OCI-LY7 (cell line): Measurements from ENCODE around the gene RUFY2. TPM values are rescaled to one million over a fixed set of nuclear protein-coding genes. Genes with fewer than 3 reads are reported as not detected.
A peak's percentile ranks its signal among the peaks of the same experiment; 100 is the strongest.

Source experiments
- BruUV-seq: library from RNA; stranded (reverse); fragments of 400-500 nt; replicated peaks from 2 replicates; lab custom pipeline; 2021; lab: Mats Ljungman, UMichigan
- CTCF ChIA-PET: fragments of 300-600 bp; sonication (Branson Sonifier 250); formaldehyde crosslinking; loops from one replicate; lab custom pipeline; 2022; ENCODE audit warnings: antibody characterized with exemption; ENCODE audit not compliant: unreplicated experiment; lab: Charles Lee
- POLR2A ChIA-PET: fragments of 300-600 bp; sonication (Branson Sonifier 250); formaldehyde crosslinking; loops from one replicate; lab custom pipeline; 2022; ENCODE audit warnings: antibody characterized with exemption; lab: Charles Lee
- DNase-seq: peaks from one replicate; pipeline ENCODE4 v3.0.0-alpha.2; 2015; ENCODE audit warnings: low spot score
- H2AFZ ChIP-seq: fragments of 200-600 bp; sonication (generic), shearing (Covaris generic); 2 replicates; pipeline ENCODE4 v1.6.1; 2014; ENCODE audit warnings: mild to moderate bottlenecking, antibody characterized with exemption, low read length, moderate library complexity
- H3K27ac ChIP-seq: fragments of 200-600 bp; sonication (generic); 2 replicates; pipeline ENCODE4 v1.5.1; 2014; ENCODE audit warnings: mixed run types, low read depth, mild to moderate bottlenecking, moderate library complexity, low read length, inconsistent platforms; ENCODE audit not compliant: poor library complexity, severe bottlenecking
- H3K36me3 ChIP-seq: fragments of 200-600 bp; sonication (generic); 2 replicates; pipeline ENCODE4 v1.6.1; 2014; ENCODE audit warnings: mild to moderate bottlenecking, antibody characterized with exemption, low read length, moderate library complexity, mixed read lengths; ENCODE audit not compliant: insufficient read depth
- H3K4me1 ChIP-seq: fragments of 200-600 bp; sonication (generic); 2 replicates; pipeline ENCODE4 v1.5.1; 2014; ENCODE audit warnings: mild to moderate bottlenecking, low read length; ENCODE audit not compliant: insufficient read depth, poor library complexity, severe bottlenecking
- H3K4me2 ChIP-seq: fragments of 200-600 bp; sonication (generic); 2 replicates; pipeline ENCODE4 v1.6.1; 2014; ENCODE audit warnings: mild to moderate bottlenecking, low read length
- H3K4me3 ChIP-seq: fragments of 200-600 bp; sonication (generic); 2 replicates; pipeline ENCODE4 v1.5.1; 2014; ENCODE audit warnings: mild to moderate bottlenecking, low read depth, low read length; ENCODE audit not compliant: poor library complexity, severe bottlenecking
- H3K79me2 ChIP-seq: fragments of 200-600 bp; sonication (generic); 2 replicates; pipeline ENCODE4 v1.6.1; 2016; ENCODE audit warnings: low read depth, mild to moderate bottlenecking, low read length, moderate library complexity, mixed read lengths; ENCODE audit not compliant: insufficient read depth
- H3K9me2 ChIP-seq: fragments of 200-600 bp; sonication (generic); 2 replicates; pipeline ENCODE4 v1.6.1; 2016; ENCODE audit warnings: mild to moderate bottlenecking, low read length, mixed read lengths; ENCODE audit not compliant: insufficient read depth
- H3K9me3 ChIP-seq: fragments of 200-600 bp; sonication (generic); 2 replicates; pipeline ENCODE4 v1.6.1; 2014; ENCODE audit warnings: mild to moderate bottlenecking, mixed run types, low read length, mixed read lengths
- H4K20me1 ChIP-seq: fragments of 200-600 bp; sonication (generic); 2 replicates; pipeline ENCODE4 v1.6.1; 2014; ENCODE audit warnings: mild to moderate bottlenecking, antibody characterized with exemption, low read length, moderate library complexity, mixed read lengths; ENCODE audit not compliant: insufficient read depth
- CTCF ChIP-seq: fragments of 200-600 bp; sonication (generic); conservative IDR thresholded peaks from 2 replicates; pipeline ENCODE4 v1.5.1; 2014; ENCODE audit warnings: mild to moderate bottlenecking, antibody characterized with exemption, low read length, moderate library complexity, mixed read lengths
- EZH2phosphoT487 ChIP-seq: fragments of 200-600 bp; sonication (generic); IDR thresholded peaks from 2 replicates; pipeline ENCODE4 v1.6.1; 2018; ENCODE audit warnings: low read depth, borderline replicate concordance, mild to moderate bottlenecking, mixed run types, antibody characterized with exemption, low read length, moderate library complexity, mixed read lengths
- intact Hi-C: fragments of 100-400 bp; cut with micrococcal nuclease; formaldehyde crosslinking; loops from one replicate; pipeline ENCODE4 v1.10.0; 2022; ENCODE audit not compliant: unreplicated experiment
- total RNA-seq, 2 experiments: library from RNA; depleted of rRNA in 1 of 2; stranded (reverse); fragments of >200 nt in 1 of 2; shearing (Covaris generic) in 1 of 2; gene quantifications; 2 replicates each; pipeline ENCODE4 v1.2.3, GENCODE V29; 2014 to 2022

Gene RUFY2
- total RNA-seq, 2 experiments from 2014 or later, result 16.3 to 17.4 TPM

DNA sequence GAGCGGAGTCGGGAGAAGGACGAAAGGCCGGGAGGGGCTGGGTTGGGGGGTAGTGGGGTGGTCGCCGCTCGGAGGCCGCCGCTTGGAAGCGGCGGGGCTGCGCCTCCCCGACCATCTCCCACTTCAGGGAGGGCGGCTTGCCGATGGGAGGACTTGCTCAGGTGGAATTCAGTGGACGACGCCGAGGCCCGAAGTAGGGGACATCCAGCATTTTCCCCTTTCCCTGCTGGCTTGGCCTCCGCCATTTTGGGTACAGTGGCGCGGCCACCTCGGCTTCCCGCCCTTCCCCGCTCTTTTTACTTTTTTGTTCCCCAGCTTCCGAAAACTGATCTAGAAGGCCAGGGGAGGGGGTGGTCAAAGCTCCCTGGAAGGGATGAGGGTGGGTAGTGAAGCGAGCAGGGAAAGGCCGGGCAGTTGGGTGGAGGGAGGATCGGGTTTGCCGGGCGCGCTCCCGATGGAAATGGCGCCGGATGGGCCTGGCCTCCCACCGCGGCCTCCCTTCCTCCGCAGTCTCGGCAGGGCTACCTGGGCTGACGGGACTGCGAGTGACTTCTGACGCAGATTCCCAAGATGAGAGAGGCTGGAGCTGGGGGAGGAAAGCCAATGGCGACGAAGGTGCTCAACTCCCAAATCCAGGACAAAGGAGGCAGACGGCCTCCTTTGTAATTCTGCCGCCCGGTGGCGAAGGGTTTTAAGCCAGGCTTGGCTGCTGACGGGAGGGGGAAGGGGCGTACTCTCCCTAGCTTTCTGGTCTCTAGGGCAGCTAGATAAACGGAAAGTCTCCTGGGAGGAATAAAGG, 74.6 kb downstream of the RUFY2 start, which contains the start of gene PBLD:
Gene PBLD, minus strand, starts transcription at position 670 of the 799 bp plus-strand sequence. CDS start 26,084 bp downstream, outside the sequence.
- intact Hi-C loops, result loop anchor here (1.0 to 2.0 kb wide), 2 partner anchors 74 to 448 kb away; partner anchors contain the start of genes RUFY2 and SIRT1
- BruUV-seq, result no TSS peak
- 0 out of 2 replicates have a peak within 1 kb of the TSS, but pooled peaks have one; percentile 17 for H2AFZ ChIP-seq
- peaks cover 53% of the 10 kb centered on the region for H3K36me3 ChIP-seq
- H3K4me3 ChIP-seq, result peak within 1 kb of the TSS; percentile 85
- peaks cover 44% of the 10 kb centered on the region for H4K20me1 ChIP-seq
- peak within 1 kb of the TSS; percentile 94 for H3K4me2 ChIP-seq
- ChIA-PET CTCF (interaction anchor here (0.6 kb wide), 2 partner anchors 18 to 542 kb away, joined by 6 to 14 read pairs; no protein-coding TSS in a partner anchor), POLR2A (interaction anchor here (0.6 to 4.3 kb wide), 25 partner anchors 10 to 1819 kb away, joined by 3 to 28 read pairs (median 3); partner anchors contain the start of genes CCAR1 and SIRT1)
- no peaks in the 10 kb centered on the region for H3K9me3 ChIP-seq
- no peaks in the 10 kb centered on the region for H3K9me2 ChIP-seq
- peaks cover 60% of the 10 kb centered on the region for H3K79me2 ChIP-seq
- TF ChIP-seq EZH2phosphoT487 (no peak), CTCF (peak; percentile 70)
- H3K4me1 ChIP-seq, result peaks cover 73% of the 10 kb centered on the region
- peak; percentile 78 for DNase-seq
- H3K27ac ChIP-seq, result peak within 1 kb of the TSS; percentile 89

GRCh38 chr10:68331455-68332258, 75.4 kb downstream of the RUFY2 start, which contains the start of gene HNRNPH3:
HNRNPH3 (plus strand) TSS chr10:68332064; CDS start chr10:68337222, 5,158 bp downstream.
- H2AFZ ChIP-seq, result peak within 1 kb of the TSS; percentile 37; the same call in 1 of the 2 replicates
- CTCF ChIA-PET, result interaction anchor here (0.6 kb wide), 2 partner anchors 17 to 541 kb away, joined by 6 to 14 read pairs; no protein-coding TSS in a partner anchor
- H3K4me2 ChIP-seq, result peak within 1 kb of the TSS; percentile 94
- POLR2A ChIA-PET, result interaction anchor here (0.6 to 4.3 kb wide), 19 partner anchors 9 to 869 kb away, joined by 3 to 28 read pairs (median 3); partner anchors contain the start of gene SIRT1
- DNase-seq, result peak; percentile 99
- H3K9me2 ChIP-seq, result no peaks in the 10 kb centered on the region
- H3K4me1 ChIP-seq, result peaks cover 65% of the 10 kb centered on the region
- peak within 1 kb of the TSS; percentile 85 for H3K4me3 ChIP-seq
- H3K9me3 ChIP-seq, result no peaks in the 10 kb centered on the region
- intact Hi-C loops, result loop anchor here (1.0 to 2.0 kb wide), 3 partner anchors 75 to 447 kb away; partner anchors contain the start of genes HERC4, RUFY2 and SIRT1
- peaks cover 52% of the 10 kb centered on the region for H3K79me2 ChIP-seq
- H3K36me3 ChIP-seq, result peaks cover 45% of the 10 kb centered on the region
- H3K27ac ChIP-seq, result peak within 1 kb of the TSS; percentile 89
- H4K20me1 ChIP-seq, result peaks cover 36% of the 10 kb centered on the region
- TSS peak; percentile 92 for BruUV-seq
- TF ChIP-seq CTCF, result no peak
- TF ChIP-seq EZH2phosphoT487, result no peak
